RWPE2 (cell line): ENCODE results near the gene GABARAPL1.

Source experiments
- ATAC-seq: fragments of 200-7000 bp; cut with Tn5 transposase; 3 replicates; pipeline ENCODE4 v1.9.1; 2021; ENCODE audit warnings: low read depth
- DNase-seq: peaks from one replicate; pipeline ENCODE4 v3.0.0-alpha.2; 2020; ENCODE audit warnings: low spot score
- H3K27ac ChIP-seq: fragments of 450-650 bp; 2 replicates; pipeline ENCODE4 v1.5.1; 2017; ENCODE audit warnings: mild to moderate bottlenecking; ENCODE audit not compliant: poor library complexity, severe bottlenecking
- H3K27me3 ChIP-seq: fragments of 250-450 bp; sonication (Bioruptor Pico); 2 replicates; pipeline ENCODE4 v1.5.1; 2021; ENCODE audit warnings: mild to moderate bottlenecking, moderate library complexity; ENCODE audit not compliant: insufficient read depth, poor library complexity, severe bottlenecking
- H3K36me3 ChIP-seq: fragments of 250-450 bp; sonication (Bioruptor Pico); 2 replicates; pipeline ENCODE4 v1.5.1; 2020; ENCODE audit warnings: low read depth, mild to moderate bottlenecking, moderate library complexity
- H3K4me1 ChIP-seq: fragments of 250-450 bp; sonication (Bioruptor Pico); 2 replicates; pipeline ENCODE4 v1.5.1; 2021; ENCODE audit warnings: mild to moderate bottlenecking, moderate library complexity; ENCODE audit not compliant: insufficient read depth, poor library complexity, severe bottlenecking
- H3K4me3 ChIP-seq: fragments of 250-450 bp; sonication (Bioruptor Pico); 2 replicates; pipeline ENCODE4 v1.5.1; 2021; ENCODE audit warnings: mild to moderate bottlenecking, moderate library complexity; ENCODE audit not compliant: severe bottlenecking
- H3K9me3 ChIP-seq: fragments of 250-450 bp; sonication (Bioruptor Pico); 2 replicates; pipeline ENCODE4 v1.5.1; 2021; ENCODE audit warnings: mild to moderate bottlenecking, moderate library complexity; ENCODE audit not compliant: severe bottlenecking
- CTCF ChIP-seq: fragments of 450-650 bp; IDR thresholded peaks from one replicate; pipeline ENCODE4 v1.5.1; 2017; ENCODE audit warnings: mild to moderate bottlenecking, moderate library complexity; ENCODE audit not compliant: poor library complexity, severe bottlenecking

GABARAPL1 gene

GRCh38 chr12:10211940-10212738, 538 bp upstream of the GABARAPL1 start:
- ATAC-seq (peak; percentile 89), DNase-seq (peak; percentile 87)
- no peak for TF ChIP-seq CTCF
- peak overlapping the region; percentile 58 for H3K4me3 ChIP-seq
- H3K27ac ChIP-seq = peak overlapping the region; percentile 50
- no peaks in the 10 kb centered on the region for H3K27me3 ChIP-seq
- H3K9me3 ChIP-seq = no peaks in the 10 kb centered on the region
- no peaks in the 10 kb centered on the region for H3K36me3 ChIP-seq
- no peaks in the 10 kb centered on the region for H3K4me1 ChIP-seq

GRCh38 chr12:10213168-10214135, 775 bp downstream of the GABARAPL1 start:
- Histone ChIP-seq H3K9me3 (no peaks in the 10 kb centered on the region), H3K27me3 (no peaks in the 10 kb centered on the region), H3K27ac (peak overlapping the region; percentile 50), H3K36me3 (no peaks in the 10 kb centered on the region), H3K4me1 (no peaks in the 10 kb centered on the region), H3K4me3 (peak overlapping the region; percentile 58)
- DNase-seq (no peak), ATAC-seq (peak; percentile 15; the same call in 2 of the 3 replicates)
- no peak for TF ChIP-seq CTCF

- no peak for DNase-seq
- Histone ChIP-seq H3K4me3 (peak overlapping the region; percentile 58), H3K4me1 (no peaks in the 10 kb centered on the region), H3K36me3 (no peaks in the 10 kb centered on the region), H3K9me3 (no peaks in the 10 kb centered on the region), H3K27me3 (no peaks in the 10 kb centered on the region), H3K27ac (peak overlapping the region; percentile 50)
- ATAC-seq = no peak
- TF ChIP-seq CTCF = no peak
Observed at GRCh38 chr12:10214136-10214894, 1.6 kb downstream of the GABARAPL1 start.

GRCh38 chr12:10214895-10215267, 2.2 kb downstream of the GABARAPL1 start:
- Histone ChIP-seq H3K4me1 (no peaks in the 10 kb centered on the region), H3K9me3 (no peaks in the 10 kb centered on the region), H3K27ac (no peak overlapping the region), H3K27me3 (no peaks in the 10 kb centered on the region), H3K36me3 (no peaks in the 10 kb centered on the region), H3K4me3 (no peak overlapping the region)
- ATAC-seq = no peak
- TF ChIP-seq CTCF = no peak
- no peak for DNase-seq
